ENCODE measurements around the gene HIP1R. TPM values are rescaled to one million over a fixed set of nuclear protein-coding genes. Genes with fewer than 3 reads are reported as not detected.

HIP1R gene
- polyA plus RNA-seq, 1 of the 3 experiments (the other 2 are of a cell fraction): 20.6 TPM

GRCh38 chr12:122845865-122846621 lies 10.8 kb downstream of the HIP1R start:
- H3K9me3 ChIP-seq: no peaks in the 10 kb centered on the region
- H2AFZ ChIP-seq (ENCODE audit: low read depth): no peak overlapping the region
- CTCF ChIA-PET: interaction anchor here (1.1 to 6.5 kb wide), 8 partner anchors 10 to 392 kb away, joined by 3 to 45 read pairs (median 7); no protein-coding TSS in a partner anchor
- no peaks in the 10 kb centered on the region for H3K27me3 ChIP-seq (ENCODE audit: insufficient read depth)
- TF ChIP-seq FOXM1 (IDR thresholded peaks at IDR 0.05; ENCODE audit: low read depth): no peak
- no peak for TF ChIP-seq RCOR1 (IDR thresholded peaks at IDR 0.05; ENCODE audit: low read length)
- no peak for TF ChIP-seq TCF12 (IDR thresholded peaks at IDR 0.05)
- no peak for TF ChIP-seq ELF1 (IDR thresholded peaks at IDR 0.05)
- no peak for TF ChIP-seq FOSL2 (IDR thresholded peaks at IDR 0.05; ENCODE audit: borderline replicate concordance, low read depth)
- H3K9ac ChIP-seq: no peak overlapping the region
- peaks cover 11% of the 10 kb centered on the region for H3F3A ChIP-seq (replicated peaks; ENCODE audit: insufficient read depth)
- POLR2A ChIA-PET: interaction anchor here (1.0 kb wide), 1 partner anchor 33 kb away, joined by 3 read pairs; no protein-coding TSS in a partner anchor
- H3K4me1 ChIP-seq (ENCODE audit: control insufficient read depth in 1 of 2, insufficient read depth in 2 of 2, low read depth in 1 of 2, low read length in 1 of 2): peaks cover 10 to 52% of the 10 kb centered on the region in 2 experiments; a peak in 3 of 4 replicates
- no peak overlapping the region for H3K4me3 ChIP-seq (ENCODE audit: low read depth in 2 of 2, low read length in 1 of 2)
- H3K27ac ChIP-seq (ENCODE audit: low read depth in 2 of 2, low read length in 1 of 2): no peak overlapping the region; a peak in 1 of 4 replicates
- H3K79me2 ChIP-seq (ENCODE audit: insufficient read depth): no peaks in the 10 kb centered on the region
- 76% methylated on average over 9 of the region's 14 CpGs for WGBS (ENCODE audit: low lambda C conversion rate)
- H3K9me2 ChIP-seq: no peaks in the 10 kb centered on the region
- peak; percentile 64 for DNase-seq
- H4K20me1 ChIP-seq (ENCODE audit: insufficient read depth): no peaks in the 10 kb centered on the region
- no peaks in the 10 kb centered on the region for H3K36me3 ChIP-seq (replicated peaks in 1 of 2; ENCODE audit: control insufficient read depth in 1 of 2, insufficient read depth in 2 of 2, low read length in 1 of 2)
- H3K4me2 ChIP-seq: no peak overlapping the region

DNA sequence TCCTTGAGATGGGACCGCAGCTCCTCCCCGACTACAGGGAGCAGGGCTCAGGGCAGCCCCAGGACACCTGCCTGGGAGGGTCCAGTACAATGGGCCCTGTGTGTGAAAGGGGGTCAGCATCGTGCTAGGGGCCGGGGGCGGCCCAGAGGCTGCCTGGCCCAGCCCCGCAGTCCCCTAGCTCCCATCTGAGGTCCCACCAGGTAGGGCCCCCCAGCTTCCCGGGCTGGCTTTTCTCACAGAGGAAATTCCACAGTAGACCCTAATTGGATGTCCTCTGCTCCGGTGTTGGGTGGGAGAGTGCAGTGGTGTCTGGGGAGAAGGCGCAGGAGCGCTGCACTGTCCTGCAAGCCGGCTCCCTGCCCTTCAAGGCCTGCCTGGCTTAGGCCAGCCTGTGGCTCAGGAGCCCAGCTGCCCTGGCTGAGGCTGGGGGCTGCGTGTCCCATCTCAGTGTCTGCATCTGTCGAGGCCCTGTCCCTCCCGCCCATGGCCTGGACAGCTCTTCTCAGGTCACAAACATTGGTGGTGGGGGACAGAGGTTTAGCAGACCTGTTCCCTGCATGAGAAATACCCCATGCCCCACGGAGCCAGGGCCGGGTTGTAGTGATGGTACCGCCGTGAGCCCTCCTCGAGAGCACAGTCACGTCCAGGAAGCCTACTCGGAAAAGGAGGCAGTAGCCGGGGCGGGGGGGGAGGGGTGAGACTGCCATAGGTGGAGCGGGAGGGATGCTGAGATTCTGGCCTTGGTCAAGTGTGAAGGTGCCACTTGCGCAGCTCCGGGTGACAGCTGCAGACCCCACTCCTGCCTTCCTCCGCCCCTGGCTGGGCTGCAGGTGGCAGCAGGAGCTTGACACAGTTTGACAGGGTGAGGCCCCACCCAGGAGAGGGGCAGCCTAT lies 11.6 kb downstream of the HIP1R start:
- Histone ChIP-seq H3K79me2 (ENCODE audit: insufficient read depth) (no peaks in the 10 kb centered on the region), H3K4me1 (ENCODE audit: control insufficient read depth in 1 of 2, insufficient read depth in 2 of 2, low read depth in 1 of 2, low read length in 1 of 2) (peaks cover 2 to 45% of the 10 kb centered on the region in 2 experiments; a peak in 3 of 4 replicates), H3F3A (replicated peaks; ENCODE audit: insufficient read depth) (peaks cover 4% of the 10 kb centered on the region), H3K27me3 (ENCODE audit: insufficient read depth) (no peaks in the 10 kb centered on the region), H3K36me3 (replicated peaks in 1 of 2; ENCODE audit: control insufficient read depth in 1 of 2, insufficient read depth in 2 of 2, low read length in 1 of 2) (no peaks in the 10 kb centered on the region), H3K9ac (no peak overlapping the region), H3K9me3 (no peaks in the 10 kb centered on the region), H2AFZ (ENCODE audit: low read depth) (no peak overlapping the region), H3K4me2 (no peak overlapping the region), H3K4me3 (ENCODE audit: low read depth in 2 of 2, low read length in 1 of 2) (no peak overlapping the region), H3K9me2 (no peaks in the 10 kb centered on the region), H4K20me1 (ENCODE audit: insufficient read depth) (no peaks in the 10 kb centered on the region), H3K27ac (ENCODE audit: low read depth in 2 of 2, low read length in 1 of 2) (no peak overlapping the region; a peak in 1 of 4 replicates)
- ChIA-PET CTCF (interaction anchor here (1.1 to 6.5 kb wide), 8 partner anchors 11 to 106 kb away, joined by 3 to 45 read pairs (median 7); no protein-coding TSS in a partner anchor), POLR2A (interaction anchor here (1.0 kb wide), 1 partner anchor 34 kb away, joined by 3 read pairs; no protein-coding TSS in a partner anchor)
- TF ChIP-seq JUND (IDR thresholded peaks at IDR 0.05) (no peak), EP300 (IDR thresholded peaks at IDR 0.05; ENCODE audit: borderline replicate concordance in 1 of 2, low read depth in 1 of 2, low read length in 1 of 2) (no peak), FOXJ3 (CRISPR knock-in tag; IDR thresholded peaks at IDR 0.05) (no peak), SMC3 (IDR thresholded peaks at IDR 0.05; ENCODE audit: low read depth, low read length) (no peak), MXI1 (IDR thresholded peaks at IDR 0.05; ENCODE audit: low read depth, low read length) (no peak)
- DNase-seq: peak; percentile 26
- 87% methylated on average over 17 of the region's 27 CpGs for WGBS (ENCODE audit: low lambda C conversion rate)

DNA sequence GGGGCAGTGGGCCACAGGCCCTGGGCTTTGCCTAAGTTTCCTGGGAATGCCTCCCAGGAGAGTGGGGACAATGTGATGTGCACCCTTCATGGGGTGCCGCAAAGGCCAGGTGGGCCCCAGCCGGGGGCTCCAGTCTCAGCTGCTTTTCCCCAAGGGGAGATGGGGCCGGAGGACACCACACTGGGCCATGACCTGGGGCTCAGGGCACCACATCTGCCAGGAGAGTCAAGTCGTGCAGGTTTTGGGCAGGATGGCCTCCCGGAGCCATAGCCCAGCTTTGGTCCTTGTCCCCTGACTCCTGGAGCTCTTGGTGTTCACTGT lies 12.2 kb downstream of the HIP1R start:
- no peak overlapping the region for H3K9ac ChIP-seq
- no peaks in the 10 kb centered on the region for H3K9me2 ChIP-seq
- H3K4me2 ChIP-seq: no peak overlapping the region
- H3K9me3 ChIP-seq: no peaks in the 10 kb centered on the region
- H3K27me3 ChIP-seq (ENCODE audit: insufficient read depth): no peaks in the 10 kb centered on the region
- no peak overlapping the region for H3K4me3 ChIP-seq (ENCODE audit: low read depth in 2 of 2, low read length in 1 of 2)
- ChIA-PET POLR2A (no interaction called here), CTCF (interaction anchor here (1.1 to 6.5 kb wide), 5 partner anchors 13 to 119 kb away, joined by 3 to 45 read pairs (median 6); partner anchors contain the start of gene ABCB9)
- H3K4me1 ChIP-seq (ENCODE audit: control insufficient read depth in 1 of 2, insufficient read depth in 2 of 2, low read depth in 1 of 2, low read length in 1 of 2): peaks cover 5 to 45% of the 10 kb centered on the region in 2 experiments; a peak in 2 of 4 replicates
- WGBS (ENCODE audit: low lambda C conversion rate): 87% methylated on average over 3 of the region's 5 CpGs
- no peak overlapping the region for H2AFZ ChIP-seq (ENCODE audit: low read depth)
- no peak overlapping the region for H3K27ac ChIP-seq (ENCODE audit: low read depth in 2 of 2, low read length in 1 of 2)
- H4K20me1 ChIP-seq (ENCODE audit: insufficient read depth): no peaks in the 10 kb centered on the region
- no peak for DNase-seq
- H3K36me3 ChIP-seq (replicated peaks in 1 of 2; ENCODE audit: control insufficient read depth in 1 of 2, insufficient read depth in 2 of 2, low read length in 1 of 2): no peaks in the 10 kb centered on the region
- H3K79me2 ChIP-seq (ENCODE audit: insufficient read depth): no peaks in the 10 kb centered on the region
- H3F3A ChIP-seq (replicated peaks; ENCODE audit: insufficient read depth): peaks cover 5% of the 10 kb centered on the region
- TF ChIP-seq FOXJ3 (CRISPR knock-in tag; IDR thresholded peaks at IDR 0.05): no peak
- no peak for TF ChIP-seq MXI1 (IDR thresholded peaks at IDR 0.05; ENCODE audit: low read depth, low read length)
- TF ChIP-seq CHD2 (IDR thresholded peaks at IDR 0.05; ENCODE audit: low read length, partially characterized antibody): no peak
- TF ChIP-seq USF2 (IDR thresholded peaks at IDR 0.05; ENCODE audit: borderline replicate concordance, low read depth, low read length): no peak
- TF ChIP-seq, protein P1, sequence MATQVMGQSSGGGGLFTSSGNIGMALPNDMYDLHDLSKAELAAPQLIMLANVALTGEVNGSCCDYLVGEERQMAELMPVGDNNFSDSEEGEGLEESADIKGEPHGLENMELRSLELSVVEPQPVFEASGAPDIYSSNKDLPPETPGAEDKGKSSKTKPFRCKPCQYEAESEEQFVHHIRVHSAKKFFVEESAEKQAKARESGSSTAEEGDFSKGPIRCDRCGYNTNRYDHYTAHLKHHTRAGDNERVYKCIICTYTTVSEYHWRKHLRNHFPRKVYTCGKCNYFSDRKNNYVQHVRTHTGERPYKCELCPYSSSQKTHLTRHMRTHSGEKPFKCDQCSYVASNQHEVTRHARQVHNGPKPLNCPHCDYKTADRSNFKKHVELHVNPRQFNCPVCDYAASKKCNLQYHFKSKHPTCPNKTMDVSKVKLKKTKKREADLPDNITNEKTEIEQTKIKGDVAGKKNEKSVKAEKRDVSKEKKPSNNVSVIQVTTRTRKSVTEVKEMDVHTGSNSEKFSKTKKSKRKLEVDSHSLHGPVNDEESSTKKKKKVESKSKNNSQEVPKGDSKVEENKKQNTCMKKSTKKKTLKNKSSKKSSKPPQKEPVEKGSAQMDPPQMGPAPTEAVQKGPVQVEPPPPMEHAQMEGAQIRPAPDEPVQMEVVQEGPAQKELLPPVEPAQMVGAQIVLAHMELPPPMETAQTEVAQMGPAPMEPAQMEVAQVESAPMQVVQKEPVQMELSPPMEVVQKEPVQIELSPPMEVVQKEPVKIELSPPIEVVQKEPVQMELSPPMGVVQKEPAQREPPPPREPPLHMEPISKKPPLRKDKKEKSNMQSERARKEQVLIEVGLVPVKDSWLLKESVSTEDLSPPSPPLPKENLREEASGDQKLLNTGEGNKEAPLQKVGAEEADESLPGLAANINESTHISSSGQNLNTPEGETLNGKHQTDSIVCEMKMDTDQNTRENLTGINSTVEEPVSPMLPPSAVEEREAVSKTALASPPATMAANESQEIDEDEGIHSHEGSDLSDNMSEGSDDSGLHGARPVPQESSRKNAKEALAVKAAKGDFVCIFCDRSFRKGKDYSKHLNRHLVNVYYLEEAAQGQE (IDR thresholded peaks at IDR 0.05; ENCODE audit: low read depth, low read length): no peak
- TF ChIP-seq PBX3 (IDR thresholded peaks at IDR 0.05): no peak
